ENCODE data around the gene CYP27A1. TPM values are rescaled to one million over a fixed set of nuclear protein-coding genes. Genes with fewer than 3 reads are reported as not detected.

CYP27A1 gene
- total and polyA plus RNA-seq, 2 of the 8 experiments (the other 6 are each of a cell fraction or from before 2014, with no cell fraction given) = 5.4 to 14.7 TPM

GRCh38 chr2:218748741-218749441 is 33.1 kb upstream of the CYP27A1 start:
- no peak overlapping the region for H3K9ac ChIP-seq (replicated peaks in 1 of 4; ENCODE audit: extremely low read depth in 1 of 4, low read depth in 3 of 4, low read length in 3 of 4)
- no peak overlapping the region for H3K23ac ChIP-seq (ENCODE audit: insufficient read length)
- no peak overlapping the region for H3K4ac ChIP-seq (replicated peaks; ENCODE audit: insufficient read length, low read depth, low read length)

More at GRCh38 chr2:218748741-218749441, 33.1 kb upstream of the CYP27A1 start:
- Histone ChIP-seq H3K36me3 (ENCODE audit: control insufficient read depth in 2 of 4, insufficient read depth in 4 of 4, low read length in 3 of 4) (peaks cover 29 to 94% (median 72%) of the 10 kb centered on the region in 4 experiments), H3K27ac (ENCODE audit: low read depth, low read length) (no peak overlapping the region), H2BK20ac (ENCODE audit: low read length) (no peak overlapping the region), H3K79me1 (ENCODE audit: low read depth, low read length) (no peaks in the 10 kb centered on the region), H3K4me2 (ENCODE audit: insufficient read depth in 1 of 2, low read depth in 2 of 2, low read length in 2 of 2) (no peak overlapping the region), H3K79me2 (ENCODE audit: control insufficient read depth in 1 of 2, insufficient read depth in 2 of 2, low read length in 2 of 2) (no peaks in the 10 kb centered on the region), H3K9me3 (ENCODE audit: insufficient read depth in 2 of 2, low read depth in 1 of 2, low read length in 1 of 2) (no peaks in the 10 kb centered on the region), H3K4me1 (replicated peaks in 1 of 4; ENCODE audit: control insufficient read depth in 3 of 4, insufficient read depth in 4 of 4, low read length in 3 of 4) (no peaks in the 10 kb centered on the region), H4K20me1 (replicated peaks in 1 of 2; ENCODE audit: control insufficient read depth in 1 of 2, insufficient read depth in 2 of 2, low read length in 2 of 2) (peaks cover 2 to 3% of the 10 kb centered on the region in 2 experiments), H4K5ac (ENCODE audit: insufficient read length, low read depth, low read length) (no peak overlapping the region), H2BK120ac (replicated peaks; ENCODE audit: low read depth, low read length) (no peak overlapping the region), H4K8ac (ENCODE audit: extremely low read depth, insufficient read depth, low read length) (no peak overlapping the region), H3K56ac (replicated peaks; ENCODE audit: insufficient read length, low read depth, low read length) (no peak overlapping the region), H3K4me3 (ENCODE audit: extremely low read depth in 1 of 4, insufficient read depth in 2 of 4, low read depth in 3 of 4, low read length in 4 of 4) (no peak overlapping the region), H3K14ac (ENCODE audit: insufficient read length) (no peak overlapping the region), H2BK5ac (ENCODE audit: low read depth, low read length) (no peak overlapping the region), H3K18ac (ENCODE audit: extremely low read depth, low read length) (no peak overlapping the region), H2BK12ac (ENCODE audit: low read depth, low read length) (no peak overlapping the region), H3K27me3 (replicated peaks in 1 of 4; ENCODE audit: control insufficient read depth in 3 of 4, extremely low read depth in 1 of 4, insufficient read depth in 3 of 4, low read length in 3 of 4) (no peaks in the 10 kb centered on the region), H2AK5ac (ENCODE audit: low read depth, low read length) (no peak overlapping the region), H2AFZ (ENCODE audit: low read length) (no peak overlapping the region), H3K23me2 (ENCODE audit: low read depth, low read length) (no peaks in the 10 kb centered on the region), H4K91ac (replicated peaks; ENCODE audit: insufficient read length, low read length) (no peak overlapping the region), H2BK15ac (ENCODE audit: low read length) (no peak overlapping the region)
- no peak for DNase-seq (ENCODE audit: low read depth in 1 of 2, low spot score in 2 of 2)
- no peak for TF ChIP-seq RFX5 (IDR thresholded peaks at IDR 0.05; ENCODE audit: borderline replicate concordance, low read depth, low read length)
- TF ChIP-seq NANOG (IDR thresholded peaks at IDR 0.05; ENCODE audit: insufficient read depth, low read depth, low read length, poor library complexity, severe bottlenecking) = no peak
- TF ChIP-seq NRF1 (IDR thresholded peaks at IDR 0.05; ENCODE audit: low read depth, low read length) = no peak
- TF ChIP-seq MAFK (IDR thresholded peaks at IDR 0.05; ENCODE audit: low read depth, low read length) = no peak
- no peak for TF ChIP-seq JUN (IDR thresholded peaks at IDR 0.05; ENCODE audit: low read depth, low read length)
- TF ChIP-seq HDAC6 (IDR thresholded peaks at IDR 0.05; ENCODE audit: low read depth, low read length) = no peak
- TF ChIP-seq BRCA1 (IDR thresholded peaks at IDR 0.05; ENCODE audit: low read depth, low read length) = no peak
- WGBS, 2 experiments (ENCODE audit: extremely low coverage in 1 of 2, insufficient coverage in 1 of 2, insufficient read length in 1 of 2, insufficient replicate concordance in 2 of 2, low coverage in 1 of 2, low lambda C conversion rate in 2 of 2, missing lambda C conversion rate in 1 of 2) = 85% methylated on average over 8 of the region's 8 CpGs; no CpG with 5 or more reads in 1 of the 2 experiments
- FAIRE-seq = no peak
- CTCF ChIA-PET (ENCODE audit: partially characterized antibody) = interaction anchor here (0.6 to 7.8 kb wide), 6 partner anchors 8 to 99 kb away, joined by 3 to 39 read pairs (median 6); no protein-coding TSS in a partner anchor
- POLR2A ChIA-PET (ENCODE audit: partially characterized antibody) = interaction anchor here (0.7 kb wide), 1 partner anchor 12 kb away, joined by 3 read pairs; no protein-coding TSS in a partner anchor
